Mammary microvascular endothelial cell (primary cell): ENCODE data around the gene SMR3B. TPM values are rescaled to one million over a fixed set of nuclear protein-coding genes. Genes with fewer than 3 reads are reported as not detected.

ENCODE experiments used
- total RNA-seq: library from RNA; depleted of rRNA; stranded (reverse); fragments of >200 nt; gene quantifications from 2 replicates; pipeline ENCODE4 v1.2.3, GENCODE V29; 2015

Gene SMR3B
- total RNA-seq, result not detected in 2 replicates

DNA sequence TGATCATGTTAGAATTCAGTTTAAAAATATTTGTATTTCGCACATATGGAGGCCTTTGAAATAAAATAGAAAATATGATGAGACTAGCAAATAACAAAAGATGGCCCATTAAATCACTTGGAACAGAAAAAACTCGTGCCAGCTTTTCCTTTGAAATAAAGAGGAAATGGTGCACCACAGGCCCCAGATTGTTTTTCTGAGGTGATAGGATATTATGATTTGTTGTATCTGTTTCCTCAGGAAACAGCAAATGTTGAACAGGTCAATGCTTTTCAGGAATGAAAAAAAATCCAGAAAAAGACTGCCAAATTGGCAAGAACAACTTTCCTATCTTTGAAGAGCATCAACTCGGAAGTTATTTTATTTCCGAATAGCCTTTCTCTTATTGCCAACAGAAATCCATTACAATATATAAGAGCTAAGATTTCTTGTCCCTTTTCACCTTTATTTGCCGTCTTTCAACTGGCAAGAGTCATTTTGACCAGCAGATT, at the start of gene SMR3B:
SMR3B (plus strand) TSS at position 441 of the 491 bp plus-strand sequence. CDS start 1,380 bp downstream, outside the sequence.

DNA sequence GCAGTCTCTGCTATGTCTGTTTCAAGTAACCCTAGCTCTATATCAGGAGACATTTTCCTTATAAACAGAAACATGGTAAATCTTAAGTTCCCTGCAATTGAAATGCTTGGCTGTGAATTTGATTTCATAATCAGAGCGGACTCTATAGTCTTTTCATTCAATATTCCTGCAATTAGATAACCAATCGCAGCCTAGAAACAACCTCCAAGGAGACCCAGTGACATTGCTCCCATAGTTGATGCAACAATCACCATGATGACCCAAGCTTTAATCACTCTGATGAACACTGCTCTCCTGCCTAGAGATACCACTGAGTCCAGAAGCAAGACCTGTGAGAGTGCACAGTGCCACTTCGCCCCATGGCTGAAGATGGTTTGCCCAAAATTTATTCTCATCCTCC, 48.2 kb upstream of the SMR3B start, which contains the start of gene CABS1:
CABS1 (plus strand) TSS at position 301 of the 400 bp plus-strand sequence; CDS start at position 360, 59 bp downstream.

DNA sequence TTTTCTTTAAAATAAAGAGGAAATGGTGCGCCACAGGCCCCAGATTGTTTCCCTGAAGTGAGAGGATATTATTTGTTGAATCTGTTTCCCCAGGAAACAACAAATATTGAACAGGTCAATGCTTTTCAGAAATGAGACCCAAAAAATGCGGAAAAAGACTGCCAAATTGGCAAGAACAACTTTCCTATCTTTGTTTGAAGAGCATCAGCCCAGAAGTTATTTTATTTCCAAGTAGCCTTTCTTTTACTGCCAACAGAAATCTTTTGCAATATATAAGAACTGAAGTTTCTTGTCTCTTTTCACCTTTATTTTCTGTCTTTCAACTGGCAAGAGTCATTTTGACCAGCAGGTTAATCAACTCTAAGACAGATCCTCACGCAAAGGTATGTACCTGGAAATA, 22.5 kb upstream of the SMR3B start, which contains the start of gene SMR3A:
SMR3A (plus strand) TSS at position 301 of the 400 bp plus-strand sequence. CDS start 1,356 bp downstream, outside the sequence.

DNA sequence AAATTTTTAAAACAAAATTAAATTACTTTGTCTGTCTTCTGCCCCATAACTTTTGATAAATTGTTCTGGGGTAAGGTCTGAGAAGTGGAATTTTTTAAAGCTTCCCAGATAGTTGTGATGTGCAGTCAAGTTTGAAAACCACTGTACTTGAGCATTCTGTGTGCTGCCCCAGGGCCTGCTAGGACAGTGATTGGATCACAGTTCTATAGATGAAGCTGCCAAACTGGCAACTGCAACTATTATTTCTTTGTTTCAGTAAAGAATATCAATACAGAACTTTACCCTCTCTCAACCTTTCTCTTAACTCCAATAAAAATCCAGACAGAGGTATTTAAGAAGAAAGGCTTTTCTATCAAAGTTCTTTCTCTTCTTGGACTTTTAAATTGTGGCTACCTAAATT, 14.6 kb downstream of the SMR3B start, which contains the start of gene OPRPN:
OPRPN (plus strand) TSS at position 361 of the 400 bp plus-strand sequence. CDS start 1,346 bp downstream, outside the sequence.

Other genes with a start within 250 kb of the SMR3B start
- not detected in 2 replicates for gene PRR27, start 228.9 kb upstream of the SMR3B start, total RNA-seq
- gene ODAM, start 187.4 kb upstream of the SMR3B start, total RNA-seq, result not detected in 2 replicates
- gene FDCSP, start 157.0 kb upstream of the SMR3B start, total RNA-seq, result not detected in 2 replicates
- not detected in 2 replicates for gene CSN3, start 140.5 kb upstream of the SMR3B start, total RNA-seq
- gene CABS1, start 48.1 kb upstream of the SMR3B start, total RNA-seq, result not detected in 2 replicates
- not detected in 2 replicates for gene SMR3A, start 22.4 kb upstream of the SMR3B start, total RNA-seq
- not detected in 2 replicates for gene OPRPN, start 14.8 kb downstream of the SMR3B start, total RNA-seq
- gene MUC7, start 89.1 kb downstream of the SMR3B start, total RNA-seq, result not detected in 2 replicates
- not detected in 2 replicates for gene AMTN, start 135.4 kb downstream of the SMR3B start, total RNA-seq
- gene AMBN, start 209.1 kb downstream of the SMR3B start, total RNA-seq, result not detected in 2 replicates
- gene ENAM, start 245.6 kb downstream of the SMR3B start, total RNA-seq, result not detected in 2 replicates